H1 (cell line): ENCODE measurements around the gene AVPR1B. TPM values are rescaled to one million over a fixed set of nuclear protein-coding genes. Genes with fewer than 3 reads are reported as not detected.

Experiments
- CTCF ChIA-PET: fragments of 300-600 bp; sonication (Branson Sonifier 250); formaldehyde crosslinking; loops from one replicate; lab custom pipeline; 2021; ENCODE audit not compliant: partially characterized antibody; lab: Charles Lee
- POLR2A ChIA-PET: fragments of 300-600 bp; sonication (Branson Sonifier 250); formaldehyde crosslinking; loops from one replicate; lab custom pipeline; 2021; ENCODE audit warnings: inconsistent platforms; ENCODE audit not compliant: partially characterized antibody; lab: Charles Lee
- DNase-seq, 2 experiments: peaks; one replicate each; pipeline versions ENCODE4 v3.0.0 to v3.0.0-alpha.2; 2010 to 2022; ENCODE audit warnings: low spot score in 2 of 2, low read depth in 1 of 2, mixed read lengths in 1 of 2
- FAIRE-seq: peaks from 2 replicates; lab custom pipeline; 2011; peaks lifted over from hg19 to GRCh38; lab: Jason Lieb, UNC
- H2AFZ ChIP-seq: 2 replicates; pipeline ENCODE4 v1.8.1; 2012; ENCODE audit warnings: low read length, inconsistent platforms
- H2AK5ac ChIP-seq: 2 replicates; pipeline ENCODE4 v1.6.1; 2013; ENCODE audit warnings: low read depth, low read length
- H2BK120ac ChIP-seq: replicated peaks from 2 replicates; pipeline ENCODE3; 2013; ENCODE audit warnings: low read depth, low read length, inconsistent platforms
- H2BK12ac ChIP-seq: 2 replicates; pipeline ENCODE4 v1.6.1; 2013; ENCODE audit warnings: low read depth, low read length
- H2BK15ac ChIP-seq: 2 replicates; pipeline ENCODE4 v1.6.1; 2013; ENCODE audit warnings: low read length
- H2BK20ac ChIP-seq: 2 replicates; pipeline ENCODE4 v1.6.1; 2013; ENCODE audit warnings: low read length
- H2BK5ac ChIP-seq: 2 replicates; pipeline ENCODE4 v1.6.1; 2013; ENCODE audit warnings: low read depth, low read length
- H3K14ac ChIP-seq: 2 replicates; pipeline ENCODE4 v1.6.1; 2013; ENCODE audit warnings: inconsistent platforms; ENCODE audit not compliant: insufficient read length
- H3K18ac ChIP-seq: 2 replicates; pipeline ENCODE4 v1.6.1; 2013; ENCODE audit warnings: low read length; ENCODE audit errors: extremely low read depth
- H3K23ac ChIP-seq: 2 replicates; pipeline ENCODE4 v1.6.1; 2013; ENCODE audit warnings: inconsistent platforms; ENCODE audit not compliant: insufficient read length
- H3K23me2 ChIP-seq: 2 replicates; pipeline ENCODE4 v1.6.1; 2013; ENCODE audit warnings: low read depth, low read length
- H3K27ac ChIP-seq: 2 replicates; pipeline ENCODE4 v1.6.1; 2011; ENCODE audit warnings: low read depth, low read length, inconsistent platforms
- H3K27me3 ChIP-seq, 4 experiments: replicated peaks in 1 of 4; 1 replicate in 1 of 4; 2 replicates in 3 of 4; pipeline versions ENCODE4 v1.6.1 to v1.8.1; 2011 to 2013; ENCODE audit warnings: low read length in 3 of 4, mild to moderate bottlenecking in 3 of 4, inconsistent platforms in 2 of 4, mixed read lengths in 2 of 4, moderate library complexity in 1 of 4; ENCODE audit not compliant: control insufficient read depth in 3 of 4, insufficient read depth in 3 of 4; ENCODE audit errors: extremely low read depth in 1 of 4
- H3K36me3 ChIP-seq, 4 experiments: 2 replicates each; pipeline versions ENCODE4 v1.6.1 to v1.8.1; 2011 to 2013; ENCODE audit warnings: mild to moderate bottlenecking in 4 of 4, low read length in 3 of 4, moderate library complexity in 2 of 4, control low read depth in 1 of 4, inconsistent platforms in 1 of 4; ENCODE audit not compliant: insufficient read depth in 4 of 4, control insufficient read depth in 2 of 4
- H3K4ac ChIP-seq: replicated peaks from 2 replicates; pipeline ENCODE3; 2013; ENCODE audit warnings: low read length, low read depth, mixed read lengths, inconsistent platforms; ENCODE audit not compliant: insufficient read length
- H3K4me1 ChIP-seq, 4 experiments: replicated peaks in 1 of 4; 1 replicate in 1 of 4; 2 replicates in 3 of 4; pipeline versions ENCODE4 v1.6.1 to v1.8.1; 2011 to 2013; ENCODE audit warnings: low read length in 3 of 4, inconsistent platforms in 2 of 4, mixed read lengths in 1 of 4; ENCODE audit not compliant: insufficient read depth in 4 of 4, control insufficient read depth in 3 of 4
- H3K4me2 ChIP-seq, 2 experiments: 2 replicates each; pipeline versions ENCODE4 v1.6.1 to v1.8.1; 2011 to 2013; ENCODE audit warnings: low read depth in 2 of 2, low read length in 2 of 2, control low read depth in 1 of 2, inconsistent platforms in 1 of 2, mild to moderate bottlenecking in 1 of 2; ENCODE audit not compliant: insufficient read depth in 1 of 2
- H3K4me3 ChIP-seq, 4 experiments: fragments of 200-600, 300-600 bp in 1 of 4; sonication (generic), shearing (Covaris generic), sonication (Bioruptor Twin) in 1 of 4; 2 replicates each; pipeline versions ENCODE4 v1.5.1 to v1.8.1; 2011 to 2016; ENCODE audit warnings: low read length in 4 of 4, low read depth in 3 of 4, control low read depth in 2 of 4, inconsistent platforms in 2 of 4, mild to moderate bottlenecking in 2 of 4, mixed read lengths in 1 of 4, moderate library complexity in 1 of 4; ENCODE audit not compliant: insufficient read depth in 2 of 4; ENCODE audit errors: extremely low read depth in 1 of 4
- H3K56ac ChIP-seq: replicated peaks from 2 replicates; pipeline ENCODE3; 2013; ENCODE audit warnings: low read depth, mild to moderate bottlenecking, mixed read lengths, low read length, inconsistent platforms; ENCODE audit not compliant: insufficient read length
- H3K79me1 ChIP-seq: 2 replicates; pipeline ENCODE4 v1.6.1; 2013; ENCODE audit warnings: low read depth, low read length, control low read depth
- H3K79me2 ChIP-seq, 2 experiments: 2 replicates each; pipeline versions ENCODE4 v1.6.1 to v1.8.1; 2012 to 2013; ENCODE audit warnings: low read length in 2 of 2, mild to moderate bottlenecking in 2 of 2, inconsistent platforms in 1 of 2; ENCODE audit not compliant: insufficient read depth in 2 of 2, control insufficient read depth in 1 of 2
- H3K9ac ChIP-seq, 4 experiments: replicated peaks in 1 of 4; 1 replicate in 1 of 4; 2 replicates in 3 of 4; pipeline versions ENCODE4 v1.6.1 to v1.8.1; 2011 to 2013; ENCODE audit warnings: low read depth in 3 of 4, low read length in 3 of 4, control low read depth in 2 of 4, mild to moderate bottlenecking in 2 of 4, moderate library complexity in 2 of 4, inconsistent platforms in 1 of 4; ENCODE audit errors: extremely low read depth in 1 of 4
- H3K9me3 ChIP-seq, 2 experiments: 2 replicates each; pipeline versions ENCODE4 v1.6.1 to v1.8.1; 2012 to 2013; ENCODE audit warnings: mild to moderate bottlenecking in 2 of 2, moderate library complexity in 2 of 2, control low read depth in 1 of 2, inconsistent platforms in 1 of 2, low read depth in 1 of 2, low read length in 1 of 2, mixed read lengths in 1 of 2; ENCODE audit not compliant: insufficient read depth in 2 of 2
- H4K20me1 ChIP-seq, 2 experiments: replicated peaks in 1 of 2; 2 replicates each; pipeline versions ENCODE3 to v1.8.1; 2011 to 2013; ENCODE audit warnings: inconsistent platforms in 2 of 2, low read length in 2 of 2, mild to moderate bottlenecking in 1 of 2; ENCODE audit not compliant: insufficient read depth in 2 of 2, control insufficient read depth in 1 of 2
- H4K5ac ChIP-seq: 2 replicates; pipeline ENCODE4 v1.6.1; 2013; ENCODE audit warnings: low read length, low read depth, mixed read lengths, inconsistent platforms; ENCODE audit not compliant: insufficient read length
- H4K8ac ChIP-seq: 2 replicates; pipeline ENCODE4 v1.8.0; 2013; ENCODE audit warnings: mild to moderate bottlenecking, moderate library complexity, low read length, inconsistent platforms; ENCODE audit not compliant: insufficient read depth; ENCODE audit errors: extremely low read depth
- H4K91ac ChIP-seq: replicated peaks from 2 replicates; pipeline ENCODE3; 2013; ENCODE audit warnings: low read length, mixed read lengths, inconsistent platforms; ENCODE audit not compliant: insufficient read length
- EZH2 ChIP-seq: fragments of 200-600 bp; sonication (generic); IDR thresholded peaks from 2 replicates; pipeline ENCODE4 v1.7.1; 2012; ENCODE audit warnings: low read depth, mild to moderate bottlenecking, moderate library complexity, low read length, inconsistent platforms; ENCODE audit not compliant: severe bottlenecking
- GTF2F1 ChIP-seq: IDR thresholded peaks from 2 replicates; pipeline ENCODE4 v1.6.1; 2012; ENCODE audit warnings: low read depth, low read length, improper control_type of control experiment, borderline replicate concordance
- RFX5 ChIP-seq: IDR thresholded peaks from 2 replicates; pipeline ENCODE4 v1.6.1; 2011; ENCODE audit warnings: low read depth, low read length, improper control_type of control experiment, borderline replicate concordance
- SIX5 ChIP-seq: IDR thresholded peaks from 2 replicates; pipeline ENCODE4 v1.6.1; 2011; ENCODE audit warnings: mild to moderate bottlenecking, low read depth, low read length
- SP4 ChIP-seq: IDR thresholded peaks from 2 replicates; pipeline ENCODE4 v1.6.1; 2012; ENCODE audit warnings: low read length, inconsistent platforms
- TAF7 ChIP-seq: optimal IDR thresholded peaks from 2 replicates; pipeline ENCODE3; 2011; ENCODE audit warnings: low read depth, mild to moderate bottlenecking, inconsistent platforms, low read length, moderate library complexity, borderline replicate concordance
- WGBS, 2 experiments: shearing (Covaris generic) in 1 of 2; methylation state at CpG; one replicate each; pipeline versions ENCODE4 v1.1.6 to v1.1.7; 2013 to 2015; ENCODE audit warnings: low lambda C conversion rate in 2 of 2, mixed read lengths in 2 of 2, inconsistent platforms in 1 of 2, low coverage in 1 of 2, missing lambda C conversion rate in 1 of 2; ENCODE audit not compliant: insufficient replicate concordance in 2 of 2, insufficient coverage in 1 of 2, insufficient read length in 1 of 2; ENCODE audit errors: extremely low coverage in 1 of 2, missing lambda C conversion rate in 1 of 2; 5-methylcytosine and 5-hydroxymethylcytosine counted together
- polyA plus RNA-seq, 7 experiments: library from polyadenylated mRNA; depleted of rRNA in 3 of 7; stranded (reverse) in 5 of 7; unstranded in 2 of 7; fragments of >200 nt in 5 of 7; fragments of 200-250 nt in 2 of 7; gene quantifications; 1 replicate in 5 of 7; 2 replicates in 1 of 7; 4 replicates in 1 of 7; pipeline versions ENCODE4 v1.2.1 to v1.2.3, GENCODE V29; 2011 to 2013; ENCODE audit warnings: missing spikeins in 2 of 7, mixed read lengths in 2 of 7
- total RNA-seq: library from RNA; stranded (reverse); fragmentation: NEBNext Ultra II Directional; extraction: Animal tissue kit (Norgen Biotek cat#: 25700); gene quantifications from 2 replicates; pipeline ENCODE4 v1.2.1, GENCODE V29; 2021

AVPR1B gene
- total and polyA plus RNA-seq, 2 of the 8 experiments (the other 6 are each of a cell fraction or from before 2014, with no cell fraction given), result 0.29 to 0.50 TPM

GRCh38 chr1:206142770-206143169, 25.6 kb upstream of the AVPR1B start:
- Histone ChIP-seq H3K23me2 (no peaks in the 10 kb centered on the region), H3K4me1 (no peaks in the 10 kb centered on the region), H3K9me3 (no peaks in the 10 kb centered on the region; a peak in 1 of 4 replicates), H2BK15ac (no peak overlapping the region), H3K4me2 (no peak overlapping the region), H3K4ac (no peak overlapping the region), H3K79me1 (no peaks in the 10 kb centered on the region), H3K23ac (no peak overlapping the region), H3K9ac (no peak overlapping the region), H3K36me3 (no peaks in the 10 kb centered on the region), H4K91ac (no peak overlapping the region), H3K79me2 (no peaks in the 10 kb centered on the region), H4K20me1 (no peaks in the 10 kb centered on the region), H3K56ac (no peak overlapping the region), H4K8ac (no peak overlapping the region), H2AFZ (no peak overlapping the region), H2BK20ac (no peak overlapping the region), H2BK5ac (no peak overlapping the region), H3K27ac (no peak overlapping the region), H2AK5ac (no peak overlapping the region), H3K18ac (no peak overlapping the region), H3K4me3 (no peak overlapping the region), H2BK120ac (no peak overlapping the region), H4K5ac (no peak overlapping the region), H3K14ac (no peak overlapping the region), H2BK12ac (no peak overlapping the region), H3K27me3 (no peaks in the 10 kb centered on the region)
- DNase-seq (no peak), FAIRE-seq (no peak)
- 82% methylated on average over 2 of the region's 2 CpGs; no CpG with 5 or more reads in 1 of the 2 experiments for WGBS, 2 experiments
- TF ChIP-seq SP4 (no peak), RFX5 (no peak), EZH2 (no peak), SIX5 (no peak), GTF2F1 (no peak), TAF7 (no peak)
- CTCF ChIA-PET, result no interaction called here
- POLR2A ChIA-PET, result no interaction called here
